Fibroblast of gingiva (primary cell): ENCODE measurements around the gene PNPO.
A peak's percentile ranks its signal among the peaks of the same experiment; 100 is the strongest.

Source experiments
- DNase-seq: peaks from one replicate; pipeline ENCODE4 v3.0.0-alpha.2; 2011; ENCODE audit warnings: low read depth

PNPO gene

GRCh38 chr17:47949946-47950345, 8.6 kb downstream of the PNPO start:
- DNase-seq, result no peak

GRCh38 chr17:47950448-47950847, 9.1 kb downstream of the PNPO start:
- no peak for DNase-seq

- no peak for DNase-seq
These were observed 11.0 kb downstream of the PNPO start for GRCh38 chr17:47952171-47953021.

DNA sequence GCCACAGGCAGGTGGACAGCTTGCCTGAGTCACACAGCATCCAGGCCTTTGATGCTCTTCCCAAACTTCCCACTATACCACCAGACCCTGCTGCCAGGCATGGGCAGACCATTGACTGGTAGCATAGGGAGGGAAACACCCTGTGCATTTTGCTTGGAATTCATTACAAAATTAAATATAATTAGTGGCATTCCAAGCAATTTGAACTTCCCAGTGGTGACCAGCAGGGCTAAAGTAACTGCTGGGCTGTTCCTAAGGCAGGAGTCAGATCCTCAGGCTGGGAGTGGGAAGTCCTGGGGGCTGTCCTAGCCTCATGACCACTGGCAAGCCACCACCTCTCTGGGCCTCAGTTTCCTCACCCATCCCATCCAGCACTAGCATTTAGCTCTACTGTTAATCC, 12.5 kb downstream of the PNPO start:
- DNase-seq, result no peak

GRCh38 chr17:47955497-47956461, 14.4 kb downstream of the PNPO start:
- no peak for DNase-seq

DNA sequence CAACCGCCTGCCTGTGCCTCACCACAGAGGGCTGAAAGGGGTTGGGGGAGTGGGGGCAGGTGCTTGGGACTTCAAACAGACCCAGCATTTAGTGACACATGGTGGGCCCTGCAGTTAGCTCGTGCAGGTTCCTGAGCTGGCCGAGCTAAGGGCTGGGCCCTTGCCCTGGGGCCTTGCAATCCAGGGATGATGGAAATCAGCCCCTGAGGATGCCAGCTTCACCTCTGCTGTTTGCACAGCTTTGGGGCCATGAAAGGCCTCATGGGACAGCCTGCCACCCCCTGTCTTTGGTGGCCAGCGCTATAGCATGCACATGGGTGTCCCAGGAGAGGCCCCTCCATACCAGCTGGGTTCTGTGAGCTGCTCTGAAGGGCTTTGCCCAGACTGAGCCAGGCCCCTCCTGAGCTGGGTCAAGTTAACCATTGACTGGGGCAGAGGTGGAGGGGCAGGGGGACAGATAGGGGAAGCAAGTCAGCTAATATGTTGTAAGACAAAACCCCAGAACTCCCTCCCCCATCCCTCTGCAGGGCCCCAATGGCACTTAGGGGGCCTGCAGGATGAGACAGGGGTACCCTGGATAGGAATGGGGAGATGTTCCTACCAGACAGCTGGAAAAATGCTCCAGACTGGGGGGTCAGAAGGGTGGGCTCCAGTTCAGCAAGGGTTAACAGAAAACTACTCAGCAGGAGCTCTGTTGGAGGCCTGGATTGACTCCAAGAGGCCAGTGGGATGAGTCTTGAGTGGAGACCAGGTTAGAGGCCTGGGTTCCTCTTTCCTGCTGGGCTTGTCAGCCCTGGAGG, 15.6 kb downstream of the PNPO start:
- no peak for DNase-seq

- DNase-seq, result no peak
These were observed 16.5 kb downstream of the PNPO start, which contains the start of gene PRR15L for GRCh38 chr17:47957591-47958490. Gene PRR15L, minus strand, starts transcription at chr17:47957883. Its CDS starts 4,649 bp downstream, at chr17:47953234.

- no peak for DNase-seq
These were observed 18.7 kb downstream of the PNPO start for GRCh38 chr17:47959825-47960655.

GRCh38 chr17:47961406-47961805, 20.0 kb downstream of the PNPO start:
- DNase-seq, result no peak

- DNase-seq, result no peak
These were observed 21.5 kb downstream of the PNPO start for GRCh38 chr17:47962901-47963300.

GRCh38 chr17:47964856-47965255, 23.5 kb downstream of the PNPO start:
- DNase-seq, result no peak

GRCh38 chr17:47966079-47966519, 24.7 kb downstream of the PNPO start:
- no peak for DNase-seq

DNA sequence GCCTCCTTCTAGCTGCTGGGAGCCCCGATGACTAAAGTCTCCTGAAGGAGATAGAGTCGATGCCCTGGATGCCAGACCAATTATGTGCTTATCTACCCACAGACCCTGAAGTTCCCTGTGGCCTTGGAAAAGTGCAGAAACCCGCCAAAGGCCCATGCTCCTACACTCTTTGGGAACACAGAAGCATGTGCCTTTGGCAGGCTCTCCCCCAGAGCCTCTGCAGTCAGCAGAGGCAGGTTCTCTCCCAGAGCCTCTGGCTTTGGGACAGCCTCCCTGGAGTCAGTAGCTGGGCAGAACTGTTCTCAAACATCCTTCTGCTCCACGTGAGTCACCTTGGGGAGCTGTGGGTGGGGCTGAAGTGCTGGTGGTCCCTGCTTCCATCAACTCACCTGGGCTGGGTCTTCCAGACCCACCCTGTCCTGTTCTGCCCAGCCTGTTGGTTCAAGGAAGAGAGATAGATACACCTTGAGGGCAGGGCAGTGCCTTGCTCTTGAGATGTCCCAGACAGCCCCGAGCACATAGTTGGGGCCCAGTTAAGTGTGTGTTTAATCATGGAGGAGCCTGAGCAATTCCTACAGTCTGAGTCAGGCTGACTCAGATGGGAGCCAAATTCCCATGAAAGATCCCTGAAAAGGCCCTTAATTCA, 26.4 kb downstream of the PNPO start:
- DNase-seq, result peak; percentile 30

DNA sequence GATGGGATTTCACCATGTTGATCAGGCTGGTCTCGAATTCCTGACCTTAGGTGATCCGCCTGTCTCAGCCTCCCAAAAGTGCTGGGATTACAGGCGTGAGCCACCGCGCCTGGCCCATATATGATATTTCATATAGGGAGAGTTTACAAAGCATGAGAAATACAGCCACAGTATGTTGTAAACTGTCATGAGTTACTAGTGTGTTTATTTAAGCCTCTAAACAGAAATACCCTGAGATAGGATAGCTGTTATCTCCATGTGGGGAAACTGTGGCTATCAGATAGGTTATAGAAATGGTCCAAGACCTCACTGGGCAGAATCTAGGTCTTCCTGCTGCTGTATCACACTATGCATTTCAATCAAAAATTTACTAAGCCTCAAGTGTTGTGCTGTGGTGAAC, 27.5 kb downstream of the PNPO start:
- DNase-seq, result no peak

- DNase-seq, result no peak
These were observed 28.8 kb downstream of the PNPO start for GRCh38 chr17:47969930-47970724.

GRCh38 chr17:47970725-47971499, 29.5 kb downstream of the PNPO start, which contains the start of gene CDK5RAP3:
Gene CDK5RAP3, plus strand, starts transcription at chr17:47971113. Its CDS starts 34 bp downstream, at chr17:47971147.
- DNase-seq, result peak; percentile 99

GRCh38 chr17:47973541-47973940, 32.2 kb downstream of the PNPO start:
- no peak for DNase-seq
